H54 (cell line): ENCODE measurements around the gene ACSM4.

Experiments used
- DNase-seq: peaks from one replicate; pipeline ENCODE4 v3.0.0; 2011; ENCODE audit warnings: low spot score, mixed read lengths; ENCODE audit not compliant: insufficient read length
- FAIRE-seq: peaks from 3 replicates; lab custom pipeline; 2011; peaks lifted over from hg19 to GRCh38; lab: Jason Lieb, UNC
- POLR2A ChIP-seq: IDR thresholded peaks from 2 replicates; pipeline ENCODE4 v1.6.1; 2011; ENCODE audit warnings: low read depth, mild to moderate bottlenecking, low read length

Gene ACSM4

DNA sequence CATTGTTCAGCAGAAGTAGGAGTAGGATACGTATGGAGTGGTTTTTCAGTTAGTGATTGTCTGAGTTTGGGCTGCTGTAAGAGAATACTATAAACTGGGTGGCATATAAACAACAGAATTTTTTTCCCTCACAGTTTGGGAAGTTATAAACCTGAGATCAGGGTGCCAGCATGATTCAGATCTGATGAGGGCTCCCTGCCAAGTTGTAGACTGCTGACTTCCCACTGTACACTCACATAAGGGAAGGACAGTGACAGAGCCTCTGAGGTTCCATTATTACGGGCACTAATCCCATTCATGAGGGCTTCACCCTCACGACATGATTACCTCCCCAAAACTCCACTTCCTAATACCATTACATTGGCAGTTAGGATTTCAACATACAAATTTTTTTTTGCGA, 50.7 kb downstream of the ACSM4 start:
- DNase-seq, result no peak
- peak; percentile 71 for FAIRE-seq
- no peak for TF ChIP-seq POLR2A

DNA sequence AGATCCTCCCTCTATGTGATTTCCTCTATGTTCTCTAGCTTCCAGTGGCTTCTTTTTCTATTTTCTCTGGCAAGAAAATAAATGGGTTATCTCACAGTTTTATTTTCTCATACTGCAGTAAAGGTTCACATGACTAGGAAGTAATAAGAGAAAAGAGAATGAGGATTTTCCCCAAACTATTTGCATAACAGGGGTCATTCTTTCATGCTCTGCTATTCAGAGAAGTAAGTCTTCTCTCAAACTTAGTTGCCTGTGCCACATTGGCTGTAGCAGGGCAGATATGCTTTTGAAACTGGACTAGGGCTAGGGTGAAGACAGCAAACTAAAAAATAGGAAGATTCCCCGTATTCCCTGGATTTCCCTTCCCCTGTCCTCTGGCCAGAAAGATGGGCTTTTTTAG, 57.4 kb downstream of the ACSM4 start:
- FAIRE-seq (no peak), DNase-seq (no peak)
- no peak for TF ChIP-seq POLR2A

DNA sequence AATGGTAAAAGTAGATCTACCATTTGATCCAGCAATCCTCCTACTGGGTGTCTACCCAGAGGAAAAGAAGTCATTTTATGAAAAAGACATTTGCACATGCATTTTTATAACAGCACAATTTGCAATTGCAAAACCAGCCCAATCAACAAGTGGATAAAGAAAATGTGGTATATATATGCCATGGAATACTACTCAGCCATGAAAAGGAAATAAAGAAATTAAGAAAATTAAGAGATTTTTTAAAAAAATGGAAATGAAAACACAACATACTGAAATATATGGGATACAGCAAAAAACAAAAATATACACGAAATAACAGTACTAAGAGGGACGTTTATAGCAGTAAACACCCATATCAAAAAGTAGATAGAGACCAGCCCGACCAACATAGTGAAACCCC, 58.9 kb downstream of the ACSM4 start:
- TF ChIP-seq POLR2A, result no peak
- DNase-seq (no peak), FAIRE-seq (no peak)

DNA sequence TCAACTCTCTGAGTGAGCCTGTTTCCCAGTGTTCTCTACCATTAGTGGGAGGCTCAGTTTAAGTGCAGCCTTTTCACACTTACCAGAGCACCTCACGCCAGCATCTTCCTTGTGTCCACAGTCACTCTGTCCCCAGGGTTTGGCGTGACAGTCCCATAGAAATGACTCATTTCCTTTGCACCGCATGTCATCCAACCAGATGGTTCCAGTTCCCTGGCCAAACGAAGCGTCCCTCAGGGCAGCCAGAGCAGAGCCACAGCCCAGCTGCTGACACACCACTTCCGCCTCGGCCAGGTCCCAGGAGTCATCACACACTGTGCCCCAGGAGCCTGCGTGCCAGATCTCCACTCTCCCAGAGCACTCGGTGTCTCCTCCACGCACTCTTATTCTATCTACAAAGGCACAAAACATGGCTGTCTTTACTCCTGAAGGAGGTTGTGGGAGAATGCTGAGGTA, 65.4 kb downstream of the ACSM4 start:
- FAIRE-seq (peak; percentile 15), DNase-seq (no peak)
- TF ChIP-seq POLR2A, result peak; percentile 54; the same call in 1 of the 2 replicates

DNA sequence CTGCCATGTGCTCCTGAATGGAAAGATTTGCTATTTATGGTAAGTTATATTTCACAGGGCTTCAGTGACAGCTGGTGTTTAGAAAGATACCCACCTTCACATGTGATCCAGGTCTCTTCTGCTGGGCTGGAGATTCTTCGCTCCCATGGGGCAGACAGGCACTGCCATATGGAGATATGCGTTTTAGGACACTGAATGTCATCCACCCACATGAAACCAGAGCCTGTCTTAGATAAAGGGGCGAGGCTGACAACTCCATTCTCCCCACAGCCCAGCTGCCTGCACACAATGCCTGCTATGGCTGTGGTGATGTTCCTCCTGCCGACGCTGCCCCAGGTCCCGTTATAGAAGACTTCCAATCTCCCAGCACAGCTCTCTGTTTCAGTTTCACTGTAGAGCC, 69.4 kb downstream of the ACSM4 start:
- TF ChIP-seq POLR2A, result no peak
- DNase-seq (no peak), FAIRE-seq (no peak)

DNA sequence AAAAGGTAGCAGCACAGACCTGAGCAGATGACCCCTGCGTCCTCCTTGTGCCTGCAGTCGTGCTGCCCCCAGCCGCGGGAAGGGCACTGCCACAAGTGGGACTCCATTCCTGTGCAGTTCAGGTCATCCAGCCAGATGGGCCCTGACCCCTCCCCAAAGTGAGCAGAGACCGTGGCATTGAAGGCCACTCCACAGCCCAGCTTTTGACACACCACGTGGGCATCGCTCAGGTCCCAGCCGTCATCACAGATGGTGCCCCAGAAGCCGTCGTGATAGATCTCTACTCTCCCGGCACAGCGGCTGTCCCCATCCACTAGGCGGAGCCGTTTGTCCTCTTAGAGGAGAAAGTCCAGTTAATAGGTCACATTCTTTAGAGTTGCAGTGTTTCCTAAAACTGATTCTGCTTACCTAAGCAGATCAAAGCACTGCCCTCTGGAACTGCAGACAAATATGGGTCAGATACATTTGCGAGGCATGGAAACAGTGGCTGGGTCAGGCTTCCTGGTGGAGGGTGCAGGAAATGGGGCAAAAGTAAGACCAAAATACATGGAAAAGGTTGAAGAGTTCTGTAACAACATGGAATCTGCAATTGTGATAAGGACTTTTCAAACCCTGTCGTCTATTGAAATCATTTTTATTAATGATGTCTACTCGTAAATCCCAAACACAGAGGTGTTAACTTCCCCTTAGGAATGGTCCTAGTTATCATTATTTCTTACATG, 70.7 kb downstream of the ACSM4 start:
- DNase-seq, result peak; percentile 19
- TF ChIP-seq POLR2A, result no peak
- FAIRE-seq, result peak; percentile 84

DNA sequence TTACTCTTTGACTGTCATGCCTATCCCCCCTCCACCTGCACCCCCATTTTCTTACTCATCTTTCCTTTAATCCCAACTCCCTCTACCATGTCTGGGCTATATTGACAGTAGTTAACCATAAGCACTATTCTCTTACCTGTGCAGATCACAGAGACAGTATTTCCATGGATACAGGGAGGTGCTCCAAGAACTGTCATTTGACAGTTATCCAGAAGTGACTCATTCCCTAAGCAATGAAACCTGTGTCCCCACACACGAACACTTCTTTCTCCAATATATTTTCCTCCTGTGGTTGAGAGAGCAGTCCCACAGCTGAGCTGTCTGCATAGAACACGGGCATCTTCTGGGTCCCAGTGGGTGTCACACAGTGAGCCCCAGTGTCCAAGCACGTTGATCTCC, 71.3 kb downstream of the ACSM4 start:
- FAIRE-seq, result no peak
- TF ChIP-seq POLR2A, result no peak

DNA sequence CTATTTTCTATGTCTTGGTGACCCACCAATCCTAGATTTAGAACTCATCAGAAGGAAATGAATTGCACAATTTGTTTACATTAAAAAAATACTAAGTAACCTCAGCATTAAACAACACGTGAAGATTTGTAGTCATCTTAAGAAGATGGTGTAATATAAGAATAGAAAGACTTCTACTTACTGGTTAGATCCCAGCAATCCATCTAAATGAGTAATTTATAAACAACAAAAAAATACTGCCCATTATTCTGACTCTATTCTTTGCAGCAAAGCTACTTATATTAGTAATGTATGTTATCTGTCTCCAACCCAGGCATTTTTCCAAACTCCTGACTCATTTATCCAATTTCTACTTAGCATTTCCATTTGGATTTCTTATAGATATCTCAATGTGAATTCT, 72.3 kb downstream of the ACSM4 start:
- TF ChIP-seq POLR2A, result no peak
- no peak for FAIRE-seq
- DNase-seq, result no peak

More for the DNA sequence above, 71.3 kb downstream of the ACSM4 start:
- no peak for DNase-seq
